ENCODE data around the gene SHROOM3. TPM values are rescaled to one million over a fixed set of nuclear protein-coding genes. Genes with fewer than 3 reads are reported as not detected.

Gene SHROOM3
- total RNA-seq, 2 donors from 2014 or later, result 18.1 to 21.8 TPM

DNA sequence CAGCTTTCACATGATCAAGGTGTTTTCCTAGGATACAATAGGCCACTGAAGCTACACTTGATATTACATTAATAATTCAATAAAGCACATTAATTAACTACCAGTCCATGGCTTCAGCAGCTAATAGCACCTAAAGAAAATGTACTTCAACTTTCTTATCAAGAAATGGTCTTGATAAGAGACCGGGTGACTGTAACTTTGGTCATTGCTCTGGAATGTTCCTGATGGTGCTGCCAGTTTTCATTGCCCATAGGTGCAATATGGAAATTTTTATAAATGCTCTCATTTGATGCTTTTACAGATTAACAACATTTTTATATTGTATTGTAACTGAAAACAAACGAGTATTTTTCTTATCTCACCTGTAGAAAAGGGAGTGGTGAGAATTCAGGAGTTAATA, 165.4 kb downstream of the SHROOM3 start:
- Histone ChIP-seq H3K4me3 (ENCODE audit: low read length) (no peak overlapping the region), H3K27ac (ENCODE audit: low read depth, low read length) (no peak overlapping the region), H3K4me1 (ENCODE audit: control insufficient read depth, insufficient read depth, low read length) (peaks cover 3% of the 10 kb centered on the region), H3K9me3 (ENCODE audit: control insufficient read depth, low read length) (no peaks in the 10 kb centered on the region), H3K9ac (ENCODE audit: extremely low read depth, low read length, poor library complexity, severe bottlenecking) (no peak overlapping the region), H3K27me3 (ENCODE audit: control insufficient read depth, insufficient read depth, low read length, poor library complexity, severe bottlenecking) (no peaks in the 10 kb centered on the region), H3K36me3 (ENCODE audit: control insufficient read depth, insufficient read depth, low read length) (no peaks in the 10 kb centered on the region)
- TF ChIP-seq, protein P1, sequence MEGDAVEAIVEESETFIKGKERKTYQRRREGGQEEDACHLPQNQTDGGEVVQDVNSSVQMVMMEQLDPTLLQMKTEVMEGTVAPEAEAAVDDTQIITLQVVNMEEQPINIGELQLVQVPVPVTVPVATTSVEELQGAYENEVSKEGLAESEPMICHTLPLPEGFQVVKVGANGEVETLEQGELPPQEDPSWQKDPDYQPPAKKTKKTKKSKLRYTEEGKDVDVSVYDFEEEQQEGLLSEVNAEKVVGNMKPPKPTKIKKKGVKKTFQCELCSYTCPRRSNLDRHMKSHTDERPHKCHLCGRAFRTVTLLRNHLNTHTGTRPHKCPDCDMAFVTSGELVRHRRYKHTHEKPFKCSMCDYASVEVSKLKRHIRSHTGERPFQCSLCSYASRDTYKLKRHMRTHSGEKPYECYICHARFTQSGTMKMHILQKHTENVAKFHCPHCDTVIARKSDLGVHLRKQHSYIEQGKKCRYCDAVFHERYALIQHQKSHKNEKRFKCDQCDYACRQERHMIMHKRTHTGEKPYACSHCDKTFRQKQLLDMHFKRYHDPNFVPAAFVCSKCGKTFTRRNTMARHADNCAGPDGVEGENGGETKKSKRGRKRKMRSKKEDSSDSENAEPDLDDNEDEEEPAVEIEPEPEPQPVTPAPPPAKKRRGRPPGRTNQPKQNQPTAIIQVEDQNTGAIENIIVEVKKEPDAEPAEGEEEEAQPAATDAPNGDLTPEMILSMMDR (conservative IDR thresholded peaks at IDR 0.05), result no peak
- Mint-ChIP-seq H3K27ac (no peak overlapping the region), H3K4me1 (peaks cover 23% of the 10 kb centered on the region), H3K9me3 (no peaks in the 10 kb centered on the region), H3K4me3 (no peak overlapping the region), H3K36me3 (ENCODE audit: low read depth) (no peaks in the 10 kb centered on the region), H3K27me3 (ENCODE audit: insufficient read depth) (peaks cover 2% of the 10 kb centered on the region)
- WGBS, 2 experiments (ENCODE audit: insufficient coverage in 1 of 2, insufficient read length in 1 of 2), result 73% methylated on average over 2 of the region's 2 CpGs; no CpG with 5 or more reads in 1 of the 2 experiments
- no peak for DNase-seq

DNA sequence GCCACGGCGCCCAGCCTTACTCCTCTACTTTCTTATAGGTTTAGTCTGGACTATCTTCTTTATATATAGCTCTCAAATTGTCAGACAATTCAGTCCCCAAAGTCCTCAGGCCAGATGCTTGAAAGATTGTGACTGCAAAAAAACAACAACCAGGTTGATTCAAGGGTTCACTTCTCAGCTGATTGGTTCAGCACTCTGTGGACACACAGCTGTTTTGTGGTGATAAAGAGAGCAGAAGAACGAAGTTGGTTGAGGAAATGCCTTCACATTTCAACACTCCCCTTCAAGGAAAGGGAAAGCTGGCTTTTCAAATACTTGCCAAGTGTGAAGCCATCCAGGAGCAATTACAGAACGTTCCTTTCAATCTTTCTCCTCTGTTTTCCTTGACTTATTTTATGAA, 166.8 kb downstream of the SHROOM3 start:
- H3K27ac ChIP-seq (ENCODE audit: low read depth, low read length), result no peak overlapping the region
- no peaks in the 10 kb centered on the region for H3K36me3 ChIP-seq (ENCODE audit: control insufficient read depth, insufficient read depth, low read length)
- Mint-ChIP-seq H3K27ac (no peak overlapping the region), H3K27me3 (ENCODE audit: insufficient read depth) (peaks cover 2% of the 10 kb centered on the region), H3K36me3 (ENCODE audit: low read depth) (no peaks in the 10 kb centered on the region), H3K4me1 (peaks cover 23% of the 10 kb centered on the region), H3K4me3 (no peak overlapping the region), H3K9me3 (no peaks in the 10 kb centered on the region)
- no peak for DNase-seq
- no peak overlapping the region for H3K9ac ChIP-seq (ENCODE audit: extremely low read depth, low read length, poor library complexity, severe bottlenecking)
- peaks cover 3% of the 10 kb centered on the region for H3K4me1 ChIP-seq (ENCODE audit: control insufficient read depth, insufficient read depth, low read length)
- 83 to 89% methylated on average over 4 of the region's 4 CpGs for WGBS, 2 experiments (ENCODE audit: insufficient coverage in 1 of 2, insufficient read length in 1 of 2)
- TF ChIP-seq, protein P1 (conservative IDR thresholded peaks at IDR 0.05), result no peak
- H3K9me3 ChIP-seq (ENCODE audit: control insufficient read depth, low read length), result no peaks in the 10 kb centered on the region
- no peaks in the 10 kb centered on the region for H3K27me3 ChIP-seq (ENCODE audit: control insufficient read depth, insufficient read depth, low read length, poor library complexity, severe bottlenecking)
- no peak overlapping the region for H3K4me3 ChIP-seq (ENCODE audit: low read length)

DNA sequence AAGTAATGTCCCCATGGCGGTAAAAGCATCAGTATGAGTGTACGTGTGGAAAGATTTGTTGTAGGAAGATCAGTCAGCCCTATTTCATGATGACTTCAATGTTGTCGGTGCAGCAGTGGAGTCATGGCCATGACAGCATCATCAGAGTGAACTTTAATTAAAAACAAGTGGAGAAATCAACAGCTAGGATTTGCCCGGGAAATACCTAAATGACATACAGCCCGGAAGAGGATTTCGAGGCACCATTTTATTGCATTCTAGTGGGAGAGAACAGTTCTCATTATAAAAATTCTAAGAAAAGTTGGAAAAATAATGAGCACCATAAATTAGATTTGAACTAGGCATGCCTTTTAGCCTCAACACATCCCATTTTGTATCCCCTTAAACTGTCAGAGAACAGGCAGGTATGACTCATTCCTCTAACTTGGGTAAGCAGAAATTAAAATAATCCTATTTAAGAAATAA, 170.1 kb downstream of the SHROOM3 start:
- no peak overlapping the region for H3K27ac ChIP-seq (ENCODE audit: low read depth, low read length)
- no peaks in the 10 kb centered on the region for H3K36me3 ChIP-seq (ENCODE audit: control insufficient read depth, insufficient read depth, low read length)
- no peak overlapping the region for H3K4me3 Mint-ChIP-seq
- no peaks in the 10 kb centered on the region for H3K27me3 ChIP-seq (ENCODE audit: control insufficient read depth, insufficient read depth, low read length, poor library complexity, severe bottlenecking)
- H3K27ac Mint-ChIP-seq, result no peak overlapping the region
- no peaks in the 10 kb centered on the region for H3K36me3 Mint-ChIP-seq (ENCODE audit: low read depth)
- no peaks in the 10 kb centered on the region for H3K9me3 Mint-ChIP-seq
- peaks cover 7% of the 10 kb centered on the region for H3K4me1 ChIP-seq (ENCODE audit: control insufficient read depth, insufficient read depth, low read length)
- peaks cover 23% of the 10 kb centered on the region for H3K4me1 Mint-ChIP-seq
- no peak for DNase-seq
- no peak overlapping the region for H3K9ac ChIP-seq (ENCODE audit: extremely low read depth, low read length, poor library complexity, severe bottlenecking)
- no peaks in the 10 kb centered on the region for H3K9me3 ChIP-seq (ENCODE audit: control insufficient read depth, low read length)
- no peak overlapping the region for H3K4me3 ChIP-seq (ENCODE audit: low read length)
- WGBS, 2 experiments (ENCODE audit: insufficient coverage in 1 of 2, insufficient read length in 1 of 2), result 87 to 97% methylated on average over 6 of the region's 6 CpGs
- H3K27me3 Mint-ChIP-seq (ENCODE audit: insufficient read depth), result no peaks in the 10 kb centered on the region
- TF ChIP-seq, protein P1 (conservative IDR thresholded peaks at IDR 0.05), result no peak

Data from endodermal cell (in vitro differentiated cells).